ENCODE results near the gene PPP1R2C. TPM values are rescaled to one million over a fixed set of nuclear protein-coding genes. Genes with fewer than 3 reads are reported as not detected.

The PPP1R2C gene
- total and polyA plus RNA-seq, 2 of the 8 experiments (the other 6 are each of a cell fraction or from before 2014, with no cell fraction given): not detected

GRCh38 chrX:42732506-42732905 is 45.5 kb downstream of the PPP1R2C start:
- no peak overlapping the region for H3K27ac ChIP-seq (ENCODE audit: low read depth, low read length)
- H3K4me1 ChIP-seq (replicated peaks in 1 of 4; ENCODE audit: control insufficient read depth in 3 of 4, insufficient read depth in 4 of 4, low read length in 3 of 4): no peaks in the 10 kb centered on the region
- H2BK15ac ChIP-seq (ENCODE audit: low read length): no peak overlapping the region
- H3K14ac ChIP-seq (ENCODE audit: insufficient read length): no peak overlapping the region
- no peak for TF ChIP-seq CREB1 (IDR thresholded peaks at IDR 0.05)
- TF ChIP-seq CBX5 (IDR thresholded peaks at IDR 0.05; ENCODE audit: low read depth, low read length): no peak
- no peak for TF ChIP-seq CTBP2 (IDR thresholded peaks at IDR 0.05; ENCODE audit: borderline replicate concordance, insufficient read depth, insufficient read length, low read length)
- TF ChIP-seq SIRT6 (IDR thresholded peaks at IDR 0.05; ENCODE audit: low read length): no peak
- no peak for TF ChIP-seq KDM4A (IDR thresholded peaks at IDR 0.05; ENCODE audit: low read depth, low read length, severe bottlenecking)
- TF ChIP-seq CEBPB (IDR thresholded peaks at IDR 0.05; ENCODE audit: low read depth, low read length): no peak
- TF ChIP-seq GTF2F1 (IDR thresholded peaks at IDR 0.05; ENCODE audit: borderline replicate concordance, low read depth, low read length): no peak
- no peak for TF ChIP-seq MAFK (IDR thresholded peaks at IDR 0.05; ENCODE audit: low read depth, low read length)
- TF ChIP-seq SP4 (IDR thresholded peaks at IDR 0.05; ENCODE audit: low read length): no peak
- TF ChIP-seq ATF2 (IDR thresholded peaks at IDR 0.05; ENCODE audit: low read length): no peak
- H3K79me1 ChIP-seq (ENCODE audit: low read depth, low read length): no peaks in the 10 kb centered on the region
- no peak overlapping the region for H4K8ac ChIP-seq (ENCODE audit: extremely low read depth, insufficient read depth, low read length)
- H3K4me3 ChIP-seq (ENCODE audit: extremely low read depth in 1 of 4, insufficient read depth in 2 of 4, low read depth in 3 of 4, low read length in 4 of 4): no peak overlapping the region
- no peaks in the 10 kb centered on the region for H3K23me2 ChIP-seq (ENCODE audit: low read depth, low read length)
- POLR2A ChIA-PET (ENCODE audit: partially characterized antibody): no interaction called here
- no peak overlapping the region for H2BK120ac ChIP-seq (replicated peaks; ENCODE audit: low read depth, low read length)
- CTCF ChIA-PET (ENCODE audit: partially characterized antibody): interaction anchor here (0.7 kb wide), 1 partner anchor 184 kb away, joined by 3 read pairs; no protein-coding TSS in a partner anchor
- FAIRE-seq (peak; percentile 57), DNase-seq (ENCODE audit: low read depth in 1 of 2, low spot score in 2 of 2) (no peak)
- 76% methylated on average over 3 of the region's 3 CpGs; no CpG with 5 or more reads in 1 of the 2 experiments for WGBS, 2 experiments (ENCODE audit: extremely low coverage in 1 of 2, insufficient coverage in 1 of 2, insufficient read length in 1 of 2, insufficient replicate concordance in 2 of 2, low coverage in 1 of 2, low lambda C conversion rate in 2 of 2, missing lambda C conversion rate in 1 of 2)
- no peak overlapping the region for H2BK5ac ChIP-seq (ENCODE audit: low read depth, low read length)
- H4K20me1 ChIP-seq (replicated peaks in 1 of 2; ENCODE audit: control insufficient read depth in 1 of 2, insufficient read depth in 2 of 2, low read length in 2 of 2): no peaks in the 10 kb centered on the region
- H2BK20ac ChIP-seq (ENCODE audit: low read length): no peak overlapping the region
- no peak overlapping the region for H4K91ac ChIP-seq (replicated peaks; ENCODE audit: insufficient read length, low read length)
- H3K56ac ChIP-seq (replicated peaks; ENCODE audit: insufficient read length, low read depth, low read length): no peak overlapping the region
- H3K27me3 ChIP-seq (replicated peaks in 1 of 4; ENCODE audit: control insufficient read depth in 3 of 4, extremely low read depth in 1 of 4, insufficient read depth in 3 of 4, low read length in 3 of 4): no peaks in the 10 kb centered on the region
- no peaks in the 10 kb centered on the region for H3K9me3 ChIP-seq (ENCODE audit: insufficient read depth in 2 of 2, low read depth in 1 of 2, low read length in 1 of 2)
- H3K18ac ChIP-seq (ENCODE audit: extremely low read depth, low read length): no peak overlapping the region
- no peak overlapping the region for H2BK12ac ChIP-seq (ENCODE audit: low read depth, low read length)
- no peaks in the 10 kb centered on the region for H3K79me2 ChIP-seq (ENCODE audit: control insufficient read depth in 1 of 2, insufficient read depth in 2 of 2, low read length in 2 of 2)
- H3K4ac ChIP-seq (replicated peaks; ENCODE audit: insufficient read length, low read depth, low read length): no peak overlapping the region
- H3K4me2 ChIP-seq (ENCODE audit: insufficient read depth in 1 of 2, low read depth in 2 of 2, low read length in 2 of 2): no peak overlapping the region
- no peak overlapping the region for H3K9ac ChIP-seq (replicated peaks in 1 of 4; ENCODE audit: extremely low read depth in 1 of 4, low read depth in 3 of 4, low read length in 3 of 4)
- no peak overlapping the region for H2AK5ac ChIP-seq (ENCODE audit: low read depth, low read length)
- H3K36me3 ChIP-seq (ENCODE audit: control insufficient read depth in 2 of 4, insufficient read depth in 4 of 4, low read length in 3 of 4): no peaks in the 10 kb centered on the region
- no peak overlapping the region for H3K23ac ChIP-seq (ENCODE audit: insufficient read length)
- H2AFZ ChIP-seq (ENCODE audit: low read length): no peak overlapping the region
- H4K5ac ChIP-seq (ENCODE audit: insufficient read length, low read depth, low read length): no peak overlapping the region
